ENCODE data around the gene SYNGR3. TPM values are rescaled to one million over a fixed set of nuclear protein-coding genes. Genes with fewer than 3 reads are reported as not detected.

SYNGR3 gene
- total and polyA plus RNA-seq, 2 of the 13 experiments (the other 11 are each of a cell fraction or from before 2014, with no cell fraction given) = 0.97 to 5.7 TPM

DNA sequence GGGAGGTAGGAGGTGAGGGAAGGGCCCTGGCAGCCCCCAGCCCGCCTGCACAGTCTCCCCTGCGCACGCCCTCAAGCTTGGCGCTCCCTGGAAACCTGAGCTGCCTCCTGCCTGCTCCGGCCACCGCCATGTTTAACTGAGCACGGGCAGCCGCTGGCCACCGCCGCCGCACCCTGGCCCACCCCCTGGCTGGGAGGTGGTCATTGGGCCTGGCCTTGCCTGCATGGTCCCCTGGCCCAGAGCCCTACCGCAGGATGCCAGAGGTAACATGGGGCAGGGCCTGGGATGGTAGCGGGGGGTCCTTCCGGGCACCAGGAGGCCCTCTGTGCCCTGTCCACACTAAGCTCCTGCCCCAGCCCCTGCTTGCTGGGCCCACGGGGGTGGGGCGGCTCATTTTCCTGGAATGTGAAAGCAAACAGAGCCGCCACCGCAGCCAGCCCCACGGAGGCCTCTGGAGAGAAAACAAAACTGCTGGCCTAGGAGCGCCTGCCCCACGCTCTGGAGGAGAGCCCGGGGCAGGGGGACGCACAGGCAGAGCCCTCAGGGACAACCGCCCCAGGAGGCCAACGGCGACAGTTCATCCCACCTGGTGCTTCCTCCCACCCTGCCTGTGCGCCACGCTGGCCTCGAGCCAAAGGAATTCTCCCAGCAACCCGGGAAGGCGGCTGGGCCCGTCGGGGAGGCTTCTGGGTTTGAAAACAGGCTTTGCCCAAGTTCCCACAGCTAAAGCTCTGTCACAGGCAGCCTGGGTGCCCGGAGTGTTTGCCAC, 45.8 kb downstream of the SYNGR3 start (continued):
- TF ChIP-seq, protein P1, sequence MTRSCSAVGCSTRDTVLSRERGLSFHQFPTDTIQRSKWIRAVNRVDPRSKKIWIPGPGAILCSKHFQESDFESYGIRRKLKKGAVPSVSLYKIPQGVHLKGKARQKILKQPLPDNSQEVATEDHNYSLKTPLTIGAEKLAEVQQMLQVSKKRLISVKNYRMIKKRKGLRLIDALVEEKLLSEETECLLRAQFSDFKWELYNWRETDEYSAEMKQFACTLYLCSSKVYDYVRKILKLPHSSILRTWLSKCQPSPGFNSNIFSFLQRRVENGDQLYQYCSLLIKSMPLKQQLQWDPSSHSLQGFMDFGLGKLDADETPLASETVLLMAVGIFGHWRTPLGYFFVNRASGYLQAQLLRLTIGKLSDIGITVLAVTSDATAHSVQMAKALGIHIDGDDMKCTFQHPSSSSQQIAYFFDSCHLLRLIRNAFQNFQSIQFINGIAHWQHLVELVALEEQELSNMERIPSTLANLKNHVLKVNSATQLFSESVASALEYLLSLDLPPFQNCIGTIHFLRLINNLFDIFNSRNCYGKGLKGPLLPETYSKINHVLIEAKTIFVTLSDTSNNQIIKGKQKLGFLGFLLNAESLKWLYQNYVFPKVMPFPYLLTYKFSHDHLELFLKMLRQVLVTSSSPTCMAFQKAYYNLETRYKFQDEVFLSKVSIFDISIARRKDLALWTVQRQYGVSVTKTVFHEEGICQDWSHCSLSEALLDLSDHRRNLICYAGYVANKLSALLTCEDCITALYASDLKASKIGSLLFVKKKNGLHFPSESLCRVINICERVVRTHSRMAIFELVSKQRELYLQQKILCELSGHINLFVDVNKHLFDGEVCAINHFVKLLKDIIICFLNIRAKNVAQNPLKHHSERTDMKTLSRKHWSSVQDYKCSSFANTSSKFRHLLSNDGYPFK (CRISPR knock-in tag; IDR thresholded peaks at IDR 0.05; ENCODE audit: borderline replicate concordance) = peak; percentile 73
- TF ChIP-seq, protein P2, sequence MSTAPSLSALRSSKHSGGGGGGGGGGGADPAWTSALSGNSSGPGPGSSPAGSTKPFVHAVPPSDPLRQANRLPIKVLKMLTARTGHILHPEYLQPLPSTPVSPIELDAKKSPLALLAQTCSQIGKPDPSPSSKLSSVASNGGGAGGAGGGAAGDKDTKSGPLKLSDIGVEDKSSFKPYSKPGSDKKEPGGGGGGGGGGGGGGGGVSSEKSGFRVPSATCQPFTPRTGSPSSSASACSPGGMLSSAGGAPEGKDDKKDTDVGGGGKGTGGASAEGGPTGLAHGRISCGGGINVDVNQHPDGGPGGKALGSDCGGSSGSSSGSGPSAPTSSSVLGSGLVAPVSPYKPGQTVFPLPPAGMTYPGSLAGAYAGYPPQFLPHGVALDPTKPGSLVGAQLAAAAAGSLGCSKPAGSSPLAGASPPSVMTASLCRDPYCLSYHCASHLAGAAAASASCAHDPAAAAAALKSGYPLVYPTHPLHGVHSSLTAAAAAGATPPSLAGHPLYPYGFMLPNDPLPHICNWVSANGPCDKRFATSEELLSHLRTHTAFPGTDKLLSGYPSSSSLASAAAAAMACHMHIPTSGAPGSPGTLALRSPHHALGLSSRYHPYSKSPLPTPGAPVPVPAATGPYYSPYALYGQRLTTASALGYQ (CRISPR knock-in tag; IDR thresholded peaks at IDR 0.05) = peak; percentile 87; the same call in 1 of the 2 replicates
- peak; percentile 51 to 73; a peak in 3 of 4 replicates for TF ChIP-seq POLR2A (IDR thresholded peaks at IDR 0.05; ENCODE audit: insufficient read depth in 1 of 2, low read depth in 2 of 2, low read length in 2 of 2)
- TF ChIP-seq ZNF563 (CRISPR knock-in tag; IDR thresholded peaks at IDR 0.05) = peak; percentile 13; the same call in 1 of the 2 replicates
- peak; percentile 91 for TF ChIP-seq DMAP1 (CRISPR knock-in tag; IDR thresholded peaks at IDR 0.05)
- TF ChIP-seq, protein P3, sequence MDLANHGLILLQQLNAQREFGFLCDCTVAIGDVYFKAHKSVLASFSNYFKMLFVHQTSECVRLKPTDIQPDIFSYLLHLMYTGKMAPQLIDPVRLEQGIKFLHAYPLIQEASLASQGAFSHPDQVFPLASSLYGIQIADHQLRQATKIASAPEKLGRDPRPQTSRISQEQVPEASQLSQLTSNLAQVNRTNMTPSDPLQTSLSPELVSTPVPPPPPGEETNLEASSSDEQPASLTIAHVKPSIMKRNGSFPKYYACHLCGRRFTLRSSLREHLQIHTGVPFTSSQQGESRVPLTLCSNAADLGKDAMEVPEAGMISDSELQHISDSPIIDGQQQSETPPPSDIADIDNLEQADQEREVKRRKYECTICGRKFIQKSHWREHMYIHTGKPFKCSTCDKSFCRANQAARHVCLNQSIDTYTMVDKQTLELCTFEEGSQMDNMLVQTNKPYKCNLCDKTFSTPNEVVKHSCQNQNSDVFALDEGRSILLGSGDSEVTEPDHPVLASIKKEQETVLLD (CRISPR knock-in tag; IDR thresholded peaks at IDR 0.05; ENCODE audit: low read depth) = 0 out of 2 replicates have a peak, but pooled peaks have one; percentile 22
- TF ChIP-seq, protein P4, sequence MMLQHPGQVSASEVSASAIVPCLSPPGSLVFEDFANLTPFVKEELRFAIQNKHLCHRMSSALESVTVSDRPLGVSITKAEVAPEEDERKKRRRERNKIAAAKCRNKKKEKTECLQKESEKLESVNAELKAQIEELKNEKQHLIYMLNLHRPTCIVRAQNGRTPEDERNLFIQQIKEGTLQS (CRISPR knock-in tag; IDR thresholded peaks at IDR 0.05) = peak; percentile 29; the same call in 1 of the 2 replicates
- peak; percentile 74 for TF ChIP-seq NR2F6 (IDR thresholded peaks at IDR 0.05)
- peak; percentile 75 for TF ChIP-seq NR2F6 (CRISPR knock-in tag; IDR thresholded peaks at IDR 0.05)
- TF ChIP-seq ZNF382 (CRISPR knock-in tag; IDR thresholded peaks at IDR 0.05; ENCODE audit: borderline replicate concordance) = no peak
- TF ChIP-seq, protein P5, sequence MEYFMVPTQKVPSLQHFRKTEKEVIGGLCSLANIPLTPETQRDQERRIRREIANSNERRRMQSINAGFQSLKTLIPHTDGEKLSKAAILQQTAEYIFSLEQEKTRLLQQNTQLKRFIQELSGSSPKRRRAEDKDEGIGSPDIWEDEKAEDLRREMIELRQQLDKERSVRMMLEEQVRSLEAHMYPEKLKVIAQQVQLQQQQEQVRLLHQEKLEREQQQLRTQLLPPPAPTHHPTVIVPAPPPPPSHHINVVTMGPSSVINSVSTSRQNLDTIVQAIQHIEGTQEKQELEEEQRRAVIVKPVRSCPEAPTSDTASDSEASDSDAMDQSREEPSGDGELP (IDR thresholded peaks at IDR 0.05; ENCODE audit: borderline replicate concordance, low read depth) = peak; percentile 58; the same call in 1 of the 2 replicates
- TF ChIP-seq, protein P6, sequence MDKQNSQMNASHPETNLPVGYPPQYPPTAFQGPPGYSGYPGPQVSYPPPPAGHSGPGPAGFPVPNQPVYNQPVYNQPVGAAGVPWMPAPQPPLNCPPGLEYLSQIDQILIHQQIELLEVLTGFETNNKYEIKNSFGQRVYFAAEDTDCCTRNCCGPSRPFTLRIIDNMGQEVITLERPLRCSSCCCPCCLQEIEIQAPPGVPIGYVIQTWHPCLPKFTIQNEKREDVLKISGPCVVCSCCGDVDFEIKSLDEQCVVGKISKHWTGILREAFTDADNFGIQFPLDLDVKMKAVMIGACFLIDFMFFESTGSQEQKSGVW (CRISPR knock-in tag; IDR thresholded peaks at IDR 0.05; ENCODE audit: borderline replicate concordance) = 0 out of 2 replicates have a peak, but pooled peaks have one; percentile 28
- peak; percentile 71; the same call in 1 of the 2 replicates for TF ChIP-seq ZNF451 (CRISPR knock-in tag; IDR thresholded peaks at IDR 0.05)
- TF ChIP-seq, protein P7, sequence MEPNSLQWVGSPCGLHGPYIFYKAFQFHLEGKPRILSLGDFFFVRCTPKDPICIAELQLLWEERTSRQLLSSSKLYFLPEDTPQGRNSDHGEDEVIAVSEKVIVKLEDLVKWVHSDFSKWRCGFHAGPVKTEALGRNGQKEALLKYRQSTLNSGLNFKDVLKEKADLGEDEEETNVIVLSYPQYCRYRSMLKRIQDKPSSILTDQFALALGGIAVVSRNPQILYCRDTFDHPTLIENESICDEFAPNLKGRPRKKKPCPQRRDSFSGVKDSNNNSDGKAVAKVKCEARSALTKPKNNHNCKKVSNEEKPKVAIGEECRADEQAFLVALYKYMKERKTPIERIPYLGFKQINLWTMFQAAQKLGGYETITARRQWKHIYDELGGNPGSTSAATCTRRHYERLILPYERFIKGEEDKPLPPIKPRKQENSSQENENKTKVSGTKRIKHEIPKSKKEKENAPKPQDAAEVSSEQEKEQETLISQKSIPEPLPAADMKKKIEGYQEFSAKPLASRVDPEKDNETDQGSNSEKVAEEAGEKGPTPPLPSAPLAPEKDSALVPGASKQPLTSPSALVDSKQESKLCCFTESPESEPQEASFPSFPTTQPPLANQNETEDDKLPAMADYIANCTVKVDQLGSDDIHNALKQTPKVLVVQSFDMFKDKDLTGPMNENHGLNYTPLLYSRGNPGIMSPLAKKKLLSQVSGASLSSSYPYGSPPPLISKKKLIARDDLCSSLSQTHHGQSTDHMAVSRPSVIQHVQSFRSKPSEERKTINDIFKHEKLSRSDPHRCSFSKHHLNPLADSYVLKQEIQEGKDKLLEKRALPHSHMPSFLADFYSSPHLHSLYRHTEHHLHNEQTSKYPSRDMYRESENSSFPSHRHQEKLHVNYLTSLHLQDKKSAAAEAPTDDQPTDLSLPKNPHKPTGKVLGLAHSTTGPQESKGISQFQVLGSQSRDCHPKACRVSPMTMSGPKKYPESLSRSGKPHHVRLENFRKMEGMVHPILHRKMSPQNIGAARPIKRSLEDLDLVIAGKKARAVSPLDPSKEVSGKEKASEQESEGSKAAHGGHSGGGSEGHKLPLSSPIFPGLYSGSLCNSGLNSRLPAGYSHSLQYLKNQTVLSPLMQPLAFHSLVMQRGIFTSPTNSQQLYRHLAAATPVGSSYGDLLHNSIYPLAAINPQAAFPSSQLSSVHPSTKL (CRISPR knock-in tag; IDR thresholded peaks at IDR 0.05) = peak; percentile 86
- peak; percentile 73 for TF ChIP-seq ZNF781 (CRISPR knock-in tag; IDR thresholded peaks at IDR 0.05; ENCODE audit: borderline replicate concordance, not compliant biosample characterization)

Data from HepG2 (cell line).